HEK293 (cell line): Measurements from ENCODE around the gene C19orf47.

Source experiments
- CTCF ChIA-PET: fragments of 350-600 bp; formaldehyde crosslinking; extraction: SDS; loops from one replicate; lab custom pipeline; 2021; ENCODE audit warnings: antibody characterized with exemption; lab: Yijun Ruan, JAX
- POLR2A ChIA-PET: fragments of 300-600 bp; formaldehyde crosslinking; extraction: SDS; loops from one replicate; lab custom pipeline; 2020; ENCODE audit warnings: antibody characterized with exemption, inconsistent platforms; lab: Yijun Ruan, JAX
- H3K27ac ChIP-seq: fragments of 200-500 bp; sonication (Bioruptor generic); 2 replicates; pipeline ENCODE4 v1.5.1; 2014; ENCODE audit warnings: low read depth, low read length, control low read depth, inconsistent platforms; ENCODE audit errors: extremely low read depth
- H3K36me3 ChIP-seq, 2 experiments: fragments of 200-500 bp in 1 of 2; sonication (Bioruptor generic) in 1 of 2; 1 replicate in 1 of 2; 2 replicates in 1 of 2; pipeline ENCODE4 v1.5.1; 2014 to 2017; ENCODE audit warnings: inconsistent platforms in 2 of 2, low read length in 2 of 2; ENCODE audit not compliant: control insufficient read depth in 2 of 2, insufficient read depth in 1 of 2
- H3K4me1 ChIP-seq: fragments of 200-500 bp; sonication (Bioruptor generic); 2 replicates; pipeline ENCODE4 v1.5.1; 2014; ENCODE audit warnings: mild to moderate bottlenecking, low read length, inconsistent platforms; ENCODE audit not compliant: control insufficient read depth, insufficient read depth
- H3K4me3 ChIP-seq: 2 replicates; pipeline ENCODE4 v1.5.1; 2011; ENCODE audit warnings: low read depth, mild to moderate bottlenecking, control low read depth, low read length, moderate library complexity
- H3K9me3 ChIP-seq: fragments of 200-500 bp; sonication (Bioruptor generic); 2 replicates; pipeline ENCODE4 v1.5.1; 2014; ENCODE audit warnings: low read depth, low read length, inconsistent platforms; ENCODE audit not compliant: control insufficient read depth, insufficient read depth
- ZBTB17 ChIP-seq: fragments of 450-650 bp; formaldehyde crosslinking; IDR thresholded peaks from 2 replicates; pipeline ENCODE4 v1.5.1; 2016; ENCODE audit warnings: missing biosample characterization, missing genetic modification characterization
- ZBTB20 ChIP-seq: fragments of 450-650 bp; formaldehyde crosslinking; IDR thresholded peaks from 2 replicates; pipeline ENCODE4 v1.5.1; 2016; ENCODE audit warnings: missing biosample characterization, missing genetic modification characterization
- ZIC2 ChIP-seq: fragments of 450-650 bp; formaldehyde crosslinking; IDR thresholded peaks from 2 replicates; pipeline ENCODE4 v1.5.1; 2016; ENCODE audit warnings: missing biosample characterization, missing genetic modification characterization
- ZNF133 ChIP-seq: fragments of 450-650 bp; formaldehyde crosslinking; IDR thresholded peaks from 2 replicates; pipeline ENCODE4 v1.5.1; 2016; ENCODE audit warnings: missing biosample characterization, missing genetic modification characterization
- ZNF394 ChIP-seq: fragments of 450-650 bp; formaldehyde crosslinking; IDR thresholded peaks from 2 replicates; pipeline ENCODE4 v1.5.1; 2016; ENCODE audit warnings: missing biosample characterization, missing genetic modification characterization, mild to moderate bottlenecking, moderate library complexity, borderline replicate concordance
- ZNF404 ChIP-seq: fragments of 450-650 bp; formaldehyde crosslinking; IDR thresholded peaks from 2 replicates; pipeline ENCODE4 v1.5.1; 2017; ENCODE audit warnings: missing biosample characterization, missing genetic modification characterization
- ZNF600 ChIP-seq: fragments of 450-650 bp; formaldehyde crosslinking; IDR thresholded peaks from 2 replicates; pipeline ENCODE4 v1.5.1; 2016; ENCODE audit warnings: missing biosample characterization, missing genetic modification characterization
- TF ChIP-seq, protein P1 (sequence below): fragments of 450-650 bp; formaldehyde crosslinking; IDR thresholded peaks from 2 replicates; pipeline ENCODE4 v1.5.1; 2016; ENCODE audit warnings: missing biosample characterization, missing genetic modification characterization
- TF ChIP-seq, protein P2 (sequence below): fragments of 450-650 bp; formaldehyde crosslinking; IDR thresholded peaks from 2 replicates; pipeline ENCODE4 v1.5.1; 2016; ENCODE audit warnings: missing biosample characterization, missing genetic modification characterization
- TF ChIP-seq, protein P3 (sequence below): fragments of 450-650 bp; formaldehyde crosslinking; IDR thresholded peaks from 2 replicates; pipeline ENCODE4 v1.5.1; 2016; ENCODE audit warnings: missing biosample characterization, missing genetic modification characterization
- TF ChIP-seq, protein P4 (sequence below): fragments of 450-650 bp; formaldehyde crosslinking; IDR thresholded peaks from 2 replicates; pipeline ENCODE4 v1.5.1; 2016; ENCODE audit warnings: missing biosample characterization, missing genetic modification characterization
- TF ChIP-seq, protein P5 (sequence below): fragments of 450-650 bp; formaldehyde crosslinking; IDR thresholded peaks from 2 replicates; pipeline ENCODE4 v1.5.1; 2016; ENCODE audit warnings: missing biosample characterization, missing genetic modification characterization, borderline replicate concordance

The C19orf47 gene

DNA sequence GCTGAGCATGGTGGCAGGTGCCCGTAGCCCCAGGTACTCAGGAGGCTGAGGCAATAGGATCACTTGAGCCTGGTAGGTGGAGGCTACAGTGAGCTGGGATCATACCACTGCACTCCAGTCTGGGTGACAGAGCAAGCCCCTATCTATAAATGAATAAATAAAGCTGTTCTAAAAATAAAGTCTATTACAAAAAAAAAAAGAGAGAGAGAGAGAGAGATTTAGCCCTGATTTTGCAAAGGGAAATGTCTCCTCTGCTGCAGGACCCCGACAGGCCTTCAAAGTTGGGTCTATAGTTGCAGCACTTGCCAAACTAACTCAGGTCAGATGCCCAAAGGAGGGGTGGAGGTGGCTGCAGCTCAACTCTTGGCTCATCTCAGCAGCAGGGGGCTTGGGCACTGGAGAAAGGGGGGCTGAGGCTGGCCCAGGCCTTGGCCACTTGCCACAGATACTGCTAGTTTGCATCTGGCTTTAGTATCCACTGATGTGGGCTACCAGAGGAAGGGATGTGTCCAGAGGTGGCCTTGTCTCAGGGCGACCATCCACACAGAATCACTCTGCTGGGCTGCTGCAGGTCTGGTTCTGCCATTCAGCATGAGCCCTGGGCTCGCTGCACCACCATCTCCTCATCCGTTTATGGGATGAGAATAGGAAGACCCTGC, 32.3 kb downstream of the C19orf47 start:
- Histone ChIP-seq H3K9me3 (no peaks in the 10 kb centered on the region), H3K4me1 (peaks cover 5% of the 10 kb centered on the region; the same call in 1 of the 2 replicates), H3K4me3 (no peak overlapping the region), H3K27ac (no peak overlapping the region; the same call in 1 of the 2 replicates), H3K36me3 (peaks cover 46 to 65% of the 10 kb centered on the region in 2 experiments)
- CTCF ChIA-PET: interaction anchor here (0.7 to 4.1 kb wide), 3 partner anchors 9 to 232 kb away, joined by 3 to 61 read pairs (median 4); no protein-coding TSS in a partner anchor
- peak; percentile 50; the same call in 1 of the 2 replicates for TF ChIP-seq ZNF600 (tag by site-specific recombination)
- no peak for TF ChIP-seq ZBTB20 (tag by site-specific recombination)
- TF ChIP-seq, protein P1, sequence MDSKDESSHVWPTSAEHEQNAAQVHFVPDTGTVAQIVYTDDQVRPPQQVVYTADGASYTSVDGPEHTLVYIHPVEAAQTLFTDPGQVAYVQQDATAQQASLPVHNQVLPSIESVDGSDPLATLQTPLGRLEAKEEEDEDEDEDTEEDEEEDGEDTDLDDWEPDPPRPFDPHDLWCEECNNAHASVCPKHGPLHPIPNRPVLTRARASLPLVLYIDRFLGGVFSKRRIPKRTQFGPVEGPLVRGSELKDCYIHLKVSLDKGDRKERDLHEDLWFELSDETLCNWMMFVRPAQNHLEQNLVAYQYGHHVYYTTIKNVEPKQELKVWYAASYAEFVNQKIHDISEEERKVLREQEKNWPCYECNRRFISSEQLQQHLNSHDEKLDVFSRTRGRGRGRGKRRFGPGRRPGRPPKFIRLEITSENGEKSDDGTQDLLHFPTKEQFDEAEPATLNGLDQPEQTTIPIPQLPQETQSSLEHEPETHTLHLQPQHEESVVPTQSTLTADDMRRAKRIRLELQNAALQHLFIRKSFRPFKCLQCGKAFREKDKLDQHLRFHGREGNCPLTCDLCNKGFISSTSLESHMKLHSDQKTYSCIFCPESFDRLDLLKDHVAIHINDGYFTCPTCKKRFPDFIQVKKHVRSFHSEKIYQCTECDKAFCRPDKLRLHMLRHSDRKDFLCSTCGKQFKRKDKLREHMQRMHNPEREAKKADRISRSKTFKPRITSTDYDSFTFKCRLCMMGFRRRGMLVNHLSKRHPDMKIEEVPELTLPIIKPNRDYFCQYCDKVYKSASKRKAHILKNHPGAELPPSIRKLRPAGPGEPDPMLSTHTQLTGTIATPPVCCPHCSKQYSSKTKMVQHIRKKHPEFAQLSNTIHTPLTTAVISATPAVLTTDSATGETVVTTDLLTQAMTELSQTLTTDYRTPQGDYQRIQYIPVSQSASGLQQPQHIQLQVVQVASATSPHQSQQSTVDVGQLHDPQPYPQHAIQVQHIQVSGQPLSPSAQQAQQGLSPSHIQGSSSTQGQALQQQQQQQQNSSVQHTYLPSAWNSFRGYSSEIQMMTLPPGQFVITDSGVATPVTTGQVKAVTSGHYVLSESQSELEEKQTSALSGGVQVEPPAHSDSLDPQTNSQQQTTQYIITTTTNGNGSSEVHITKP (tag by site-specific recombination): peak; percentile 96
- peak; percentile 50 for TF ChIP-seq ZIC2 (tag by site-specific recombination)
- no peak for TF ChIP-seq ZNF404 (tag by site-specific recombination)
- TF ChIP-seq, protein P2, sequence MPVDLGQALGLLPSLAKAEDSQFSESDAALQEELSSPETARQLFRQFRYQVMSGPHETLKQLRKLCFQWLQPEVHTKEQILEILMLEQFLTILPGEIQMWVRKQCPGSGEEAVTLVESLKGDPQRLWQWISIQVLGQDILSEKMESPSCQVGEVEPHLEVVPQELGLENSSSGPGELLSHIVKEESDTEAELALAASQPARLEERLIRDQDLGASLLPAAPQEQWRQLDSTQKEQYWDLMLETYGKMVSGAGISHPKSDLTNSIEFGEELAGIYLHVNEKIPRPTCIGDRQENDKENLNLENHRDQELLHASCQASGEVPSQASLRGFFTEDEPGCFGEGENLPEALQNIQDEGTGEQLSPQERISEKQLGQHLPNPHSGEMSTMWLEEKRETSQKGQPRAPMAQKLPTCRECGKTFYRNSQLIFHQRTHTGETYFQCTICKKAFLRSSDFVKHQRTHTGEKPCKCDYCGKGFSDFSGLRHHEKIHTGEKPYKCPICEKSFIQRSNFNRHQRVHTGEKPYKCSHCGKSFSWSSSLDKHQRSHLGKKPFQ (tag by site-specific recombination): no peak
- TF ChIP-seq ZNF133 (tag by site-specific recombination): no peak
- TF ChIP-seq, protein P3, sequence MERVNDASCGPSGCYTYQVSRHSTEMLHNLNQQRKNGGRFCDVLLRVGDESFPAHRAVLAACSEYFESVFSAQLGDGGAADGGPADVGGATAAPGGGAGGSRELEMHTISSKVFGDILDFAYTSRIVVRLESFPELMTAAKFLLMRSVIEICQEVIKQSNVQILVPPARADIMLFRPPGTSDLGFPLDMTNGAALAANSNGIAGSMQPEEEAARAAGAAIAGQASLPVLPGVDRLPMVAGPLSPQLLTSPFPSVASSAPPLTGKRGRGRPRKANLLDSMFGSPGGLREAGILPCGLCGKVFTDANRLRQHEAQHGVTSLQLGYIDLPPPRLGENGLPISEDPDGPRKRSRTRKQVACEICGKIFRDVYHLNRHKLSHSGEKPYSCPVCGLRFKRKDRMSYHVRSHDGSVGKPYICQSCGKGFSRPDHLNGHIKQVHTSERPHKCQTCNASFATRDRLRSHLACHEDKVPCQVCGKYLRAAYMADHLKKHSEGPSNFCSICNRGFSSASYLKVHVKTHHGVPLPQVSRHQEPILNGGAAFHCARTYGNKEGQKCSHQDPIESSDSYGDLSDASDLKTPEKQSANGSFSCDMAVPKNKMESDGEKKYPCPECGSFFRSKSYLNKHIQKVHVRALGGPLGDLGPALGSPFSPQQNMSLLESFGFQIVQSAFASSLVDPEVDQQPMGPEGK: 0 out of 2 replicates have a peak, but pooled peaks have one; percentile 30
- 0 out of 2 replicates have a peak, but pooled peaks have one; percentile 21 for TF ChIP-seq ZBTB17 (tag by site-specific recombination)
- POLR2A ChIA-PET: interaction anchor here (0.6 kb wide), 1 partner anchor 158 kb away, joined by 5 read pairs; no protein-coding TSS in a partner anchor

DNA sequence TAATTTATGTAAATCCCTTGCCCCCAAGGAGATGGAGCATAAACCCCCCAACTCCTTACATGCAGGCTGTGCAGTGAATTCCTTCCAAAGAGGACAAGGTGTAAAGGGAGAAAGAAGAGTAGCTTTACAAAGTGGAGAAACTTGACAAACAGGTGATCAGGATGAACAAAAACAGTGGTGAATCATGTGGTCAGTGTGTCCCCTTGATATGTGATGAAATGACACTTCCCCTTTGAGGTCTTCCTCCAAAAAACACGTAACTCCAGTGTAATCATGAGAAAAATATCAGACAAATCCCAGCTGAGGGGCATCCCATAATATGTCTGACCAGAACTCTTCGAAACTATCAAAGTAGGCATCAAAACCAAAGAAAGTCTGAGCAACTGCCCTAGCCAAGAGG, 33.5 kb downstream of the C19orf47 start:
- H3K9me3 ChIP-seq: no peaks in the 10 kb centered on the region
- peaks cover 5% of the 10 kb centered on the region; the same call in 1 of the 2 replicates for H3K4me1 ChIP-seq
- no peak overlapping the region for H3K4me3 ChIP-seq
- TF ChIP-seq, protein P4, sequence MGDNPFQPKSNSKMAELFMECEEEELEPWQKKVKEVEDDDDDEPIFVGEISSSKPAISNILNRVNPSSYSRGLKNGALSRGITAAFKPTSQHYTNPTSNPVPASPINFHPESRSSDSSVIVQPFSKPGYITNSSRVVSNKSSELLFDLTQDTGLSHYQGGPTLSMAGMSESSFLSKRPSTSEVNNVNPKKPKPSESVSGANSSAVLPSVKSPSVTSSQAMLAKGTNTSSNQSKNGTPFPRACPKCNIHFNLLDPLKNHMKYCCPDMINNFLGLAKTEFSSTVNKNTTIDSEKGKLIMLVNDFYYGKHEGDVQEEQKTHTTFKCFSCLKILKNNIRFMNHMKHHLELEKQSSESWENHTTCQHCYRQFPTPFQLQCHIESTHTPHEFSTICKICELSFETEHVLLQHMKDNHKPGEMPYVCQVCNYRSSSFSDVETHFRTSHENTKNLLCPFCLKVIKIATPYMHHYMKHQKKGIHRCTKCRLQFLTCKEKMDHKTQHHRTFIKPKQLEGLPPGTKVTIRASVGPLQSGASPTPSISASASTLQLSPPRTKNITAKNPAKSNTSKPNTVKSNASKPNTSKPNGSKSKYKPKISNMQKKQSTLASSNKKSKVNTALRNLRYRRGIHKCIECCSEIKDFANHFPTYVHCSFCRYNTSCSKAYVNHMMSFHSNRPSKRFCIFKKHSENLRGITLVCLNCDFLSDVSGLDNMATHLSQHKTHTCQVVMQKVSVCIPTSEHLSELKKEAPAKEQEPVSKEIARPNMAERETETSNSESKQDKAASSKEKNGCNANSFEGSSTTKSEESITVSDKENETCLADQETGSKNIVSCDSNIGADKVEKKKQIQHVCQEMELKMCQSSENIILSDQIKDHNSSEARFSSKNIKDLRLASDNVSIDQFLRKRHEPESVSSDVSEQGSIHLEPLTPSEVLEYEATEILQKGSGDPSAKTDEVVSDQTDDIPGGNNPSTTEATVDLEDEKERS (tag by site-specific recombination): no peak
- TF ChIP-seq ZNF394 (tag by site-specific recombination): peak; percentile 81
- TF ChIP-seq, protein P5, sequence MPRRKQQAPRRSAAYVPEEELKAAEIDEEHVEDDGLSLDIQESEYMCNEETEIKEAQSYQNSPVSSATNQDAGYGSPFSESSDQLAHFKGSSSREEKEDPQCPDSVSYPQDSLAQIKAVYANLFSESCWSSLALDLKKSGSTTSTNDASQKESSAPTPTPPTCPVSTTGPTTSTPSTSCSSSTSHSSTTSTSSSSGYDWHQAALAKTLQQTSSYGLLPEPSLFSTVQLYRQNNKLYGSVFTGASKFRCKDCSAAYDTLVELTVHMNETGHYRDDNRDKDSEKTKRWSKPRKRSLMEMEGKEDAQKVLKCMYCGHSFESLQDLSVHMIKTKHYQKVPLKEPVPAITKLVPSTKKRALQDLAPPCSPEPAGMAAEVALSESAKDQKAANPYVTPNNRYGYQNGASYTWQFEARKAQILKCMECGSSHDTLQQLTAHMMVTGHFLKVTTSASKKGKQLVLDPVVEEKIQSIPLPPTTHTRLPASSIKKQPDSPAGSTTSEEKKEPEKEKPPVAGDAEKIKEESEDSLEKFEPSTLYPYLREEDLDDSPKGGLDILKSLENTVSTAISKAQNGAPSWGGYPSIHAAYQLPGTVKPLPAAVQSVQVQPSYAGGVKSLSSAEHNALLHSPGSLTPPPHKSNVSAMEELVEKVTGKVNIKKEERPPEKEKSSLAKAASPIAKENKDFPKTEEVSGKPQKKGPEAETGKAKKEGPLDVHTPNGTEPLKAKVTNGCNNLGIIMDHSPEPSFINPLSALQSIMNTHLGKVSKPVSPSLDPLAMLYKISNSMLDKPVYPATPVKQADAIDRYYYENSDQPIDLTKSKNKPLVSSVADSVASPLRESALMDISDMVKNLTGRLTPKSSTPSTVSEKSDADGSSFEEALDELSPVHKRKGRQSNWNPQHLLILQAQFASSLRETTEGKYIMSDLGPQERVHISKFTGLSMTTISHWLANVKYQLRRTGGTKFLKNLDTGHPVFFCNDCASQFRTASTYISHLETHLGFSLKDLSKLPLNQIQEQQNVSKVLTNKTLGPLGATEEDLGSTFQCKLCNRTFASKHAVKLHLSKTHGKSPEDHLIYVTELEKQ: no peak
- TF ChIP-seq, all 188 proteins: peak for 1
- Histone ChIP-seq H3K27ac (0 out of 2 replicates have a peak overlapping the region, but pooled peaks have one; percentile 22), H3K36me3 (peaks cover 34 to 62% of the 10 kb centered on the region in 2 experiments)
- CTCF ChIA-PET: interaction anchor here (0.7 to 4.1 kb wide), 5 partner anchors 10 to 320 kb away, joined by 3 to 61 read pairs (median 3); no protein-coding TSS in a partner anchor
- POLR2A ChIA-PET: interaction anchor here (0.5 to 1.9 kb wide), 2 partner anchors 9 to 111 kb away, joined by 3 to 4 read pairs; partner anchors contain the start of gene SERTAD1
